ENCODE results near the gene SCTR. TPM values are rescaled to one million over a fixed set of nuclear protein-coding genes. Genes with fewer than 3 reads are reported as not detected.

The SCTR gene
- total and polyA plus RNA-seq, 2 of the 13 experiments (the other 11 are each of a cell fraction or from before 2014, with no cell fraction given), result not detected

DNA sequence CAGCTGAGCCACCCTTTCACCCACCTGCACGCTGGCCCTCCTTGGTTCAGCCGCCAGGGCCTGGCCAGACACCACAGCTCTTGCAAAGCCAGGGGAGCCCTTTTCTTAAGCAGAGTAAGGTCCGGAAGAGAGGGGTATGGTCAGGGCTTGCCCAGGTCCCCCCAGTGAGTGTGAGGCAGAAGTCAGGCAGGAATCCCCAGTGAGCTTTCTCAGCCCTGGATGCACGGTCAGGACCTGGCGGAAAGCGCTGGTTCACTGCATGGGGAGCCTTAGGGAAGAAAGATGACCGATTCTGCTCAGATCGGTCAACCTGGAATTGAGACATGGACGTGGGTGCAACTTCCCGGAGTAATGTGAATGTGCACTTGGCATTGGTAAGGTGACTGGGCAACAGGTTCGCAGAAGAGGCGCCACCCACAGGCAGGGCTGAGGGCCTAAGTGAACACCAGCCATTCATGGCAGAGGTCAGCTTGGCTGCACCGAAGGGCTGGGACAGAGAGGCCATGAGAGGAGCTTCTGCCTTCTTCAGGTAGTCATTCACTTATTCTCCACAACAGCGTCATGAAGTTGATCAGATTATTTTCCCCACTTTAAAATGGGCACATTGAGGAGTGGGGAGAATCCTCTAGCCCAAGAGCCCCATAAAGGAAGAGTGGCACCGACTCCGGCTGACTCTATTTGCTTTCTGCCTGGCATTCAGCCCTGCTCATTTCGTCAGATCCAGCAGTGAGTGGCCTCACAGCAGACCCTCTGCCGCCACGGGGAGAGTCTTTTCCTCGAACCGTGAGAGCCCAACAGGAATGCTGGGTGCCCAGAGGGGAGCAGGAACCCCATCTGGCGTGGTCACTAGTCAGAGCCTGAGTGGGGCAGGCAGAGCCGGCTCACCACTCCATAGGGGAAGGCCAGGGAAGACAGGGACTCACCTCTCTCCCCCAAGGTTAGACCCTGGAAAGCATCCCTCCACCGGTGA is 35.8 kb downstream of the SCTR start (continued):
- TF ChIP-seq, protein P1, sequence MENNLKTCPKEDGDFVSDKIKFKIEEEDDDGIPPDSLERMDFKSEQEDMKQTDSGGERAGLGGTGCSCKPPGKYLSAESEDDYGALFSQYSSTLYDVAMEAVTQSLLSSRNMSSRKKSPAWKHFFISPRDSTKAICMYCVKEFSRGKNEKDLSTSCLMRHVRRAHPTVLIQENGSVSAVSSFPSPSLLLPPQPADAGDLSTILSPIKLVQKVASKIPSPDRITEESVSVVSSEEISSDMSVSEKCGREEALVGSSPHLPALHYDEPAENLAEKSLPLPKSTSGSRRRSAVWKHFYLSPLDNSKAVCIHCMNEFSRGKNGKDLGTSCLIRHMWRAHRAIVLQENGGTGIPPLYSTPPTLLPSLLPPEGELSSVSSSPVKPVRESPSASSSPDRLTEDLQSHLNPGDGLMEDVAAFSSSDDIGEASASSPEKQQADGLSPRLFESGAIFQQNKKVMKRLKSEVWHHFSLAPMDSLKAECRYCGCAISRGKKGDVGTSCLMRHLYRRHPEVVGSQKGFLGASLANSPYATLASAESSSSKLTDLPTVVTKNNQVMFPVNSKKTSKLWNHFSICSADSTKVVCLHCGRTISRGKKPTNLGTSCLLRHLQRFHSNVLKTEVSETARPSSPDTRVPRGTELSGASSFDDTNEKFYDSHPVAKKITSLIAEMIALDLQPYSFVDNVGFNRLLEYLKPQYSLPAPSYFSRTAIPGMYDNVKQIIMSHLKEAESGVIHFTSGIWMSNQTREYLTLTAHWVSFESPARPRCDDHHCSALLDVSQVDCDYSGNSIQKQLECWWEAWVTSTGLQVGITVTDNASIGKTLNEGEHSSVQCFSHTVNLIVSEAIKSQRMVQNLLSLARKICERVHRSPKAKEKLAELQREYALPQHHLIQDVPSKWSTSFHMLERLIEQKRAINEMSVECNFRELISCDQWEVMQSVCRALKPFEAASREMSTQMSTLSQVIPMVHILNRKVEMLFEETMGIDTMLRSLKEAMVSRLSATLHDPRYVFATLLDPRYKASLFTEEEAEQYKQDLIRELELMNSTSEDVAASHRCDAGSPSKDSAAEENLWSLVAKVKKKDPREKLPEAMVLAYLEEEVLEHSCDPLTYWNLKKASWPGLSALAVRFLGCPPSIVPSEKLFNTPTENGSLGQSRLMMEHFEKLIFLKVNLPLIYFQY (CRISPR knock-in tag; IDR thresholded peaks at IDR 0.05; ENCODE audit: borderline replicate concordance), result no peak
- TF ChIP-seq GABPB1 (CRISPR knock-in tag; IDR thresholded peaks at IDR 0.05) (no peak), FLYWCH1 (CRISPR knock-in tag; IDR thresholded peaks at IDR 0.05) (no peak), FOXP1 (IDR thresholded peaks at IDR 0.05) (no peak), FOXP1 (CRISPR knock-in tag; IDR thresholded peaks at IDR 0.05) (no peak), BRD4 (CRISPR knock-in tag; IDR thresholded peaks at IDR 0.05) (peak; percentile 21; the same call in 1 of the 2 replicates), RARG (CRISPR knock-in tag; IDR thresholded peaks at IDR 0.05; ENCODE audit: low read depth) (no peak), ZNF484 (CRISPR knock-in tag; IDR thresholded peaks at IDR 0.05; ENCODE audit: borderline replicate concordance, low read depth) (no peak), SMARCE1 (IDR thresholded peaks at IDR 0.05; ENCODE audit: borderline replicate concordance) (no peak), CENPT (CRISPR knock-in tag; IDR thresholded peaks at IDR 0.05; ENCODE audit: low read depth) (no peak), ZNF605 (CRISPR knock-in tag; IDR thresholded peaks at IDR 0.05) (0 out of 2 replicates have a peak, but pooled peaks have one; percentile 3), ZNF816 (CRISPR knock-in tag; IDR thresholded peaks at IDR 0.05; ENCODE audit: borderline replicate concordance) (no peak), FOXA1 (IDR thresholded peaks at IDR 0.05) (no peak), FOXA1 (CRISPR knock-in tag; IDR thresholded peaks at IDR 0.05) (no peak), SALL2 (CRISPR knock-in tag; IDR thresholded peaks at IDR 0.05) (no peak), ZNF441 (CRISPR knock-in tag; IDR thresholded peaks at IDR 0.05; ENCODE audit: borderline replicate concordance) (no peak)
- TF ChIP-seq, protein P2, sequence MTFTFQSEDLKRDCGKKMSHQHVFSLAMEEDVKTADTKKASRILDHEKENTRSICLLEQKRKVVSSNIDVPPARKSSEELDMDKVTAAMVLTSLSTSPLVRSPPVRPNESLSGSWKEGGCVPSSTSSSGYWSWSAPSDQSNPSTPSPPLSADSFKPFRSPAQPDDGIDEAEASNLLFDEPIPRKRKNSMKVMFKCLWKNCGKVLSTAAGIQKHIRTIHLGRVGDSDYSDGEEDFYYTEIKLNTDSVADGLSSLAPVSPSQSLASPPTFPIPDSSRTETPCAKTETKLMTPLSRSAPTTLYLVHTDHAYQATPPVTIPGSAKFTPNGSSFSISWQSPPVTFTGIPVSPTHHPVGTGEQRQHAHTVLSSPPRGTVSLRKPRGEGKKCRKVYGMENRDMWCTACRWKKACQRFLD (CRISPR knock-in tag; IDR thresholded peaks at IDR 0.05; ENCODE audit: borderline replicate concordance), result no peak
- TF ChIP-seq, protein P3, sequence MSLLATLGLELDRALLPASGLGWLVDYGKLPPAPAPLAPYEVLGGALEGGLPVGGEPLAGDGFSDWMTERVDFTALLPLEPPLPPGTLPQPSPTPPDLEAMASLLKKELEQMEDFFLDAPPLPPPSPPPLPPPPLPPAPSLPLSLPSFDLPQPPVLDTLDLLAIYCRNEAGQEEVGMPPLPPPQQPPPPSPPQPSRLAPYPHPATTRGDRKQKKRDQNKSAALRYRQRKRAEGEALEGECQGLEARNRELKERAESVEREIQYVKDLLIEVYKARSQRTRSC (CRISPR knock-in tag; IDR thresholded peaks at IDR 0.05; ENCODE audit: low read depth), result no peak
- TF ChIP-seq, protein P4, sequence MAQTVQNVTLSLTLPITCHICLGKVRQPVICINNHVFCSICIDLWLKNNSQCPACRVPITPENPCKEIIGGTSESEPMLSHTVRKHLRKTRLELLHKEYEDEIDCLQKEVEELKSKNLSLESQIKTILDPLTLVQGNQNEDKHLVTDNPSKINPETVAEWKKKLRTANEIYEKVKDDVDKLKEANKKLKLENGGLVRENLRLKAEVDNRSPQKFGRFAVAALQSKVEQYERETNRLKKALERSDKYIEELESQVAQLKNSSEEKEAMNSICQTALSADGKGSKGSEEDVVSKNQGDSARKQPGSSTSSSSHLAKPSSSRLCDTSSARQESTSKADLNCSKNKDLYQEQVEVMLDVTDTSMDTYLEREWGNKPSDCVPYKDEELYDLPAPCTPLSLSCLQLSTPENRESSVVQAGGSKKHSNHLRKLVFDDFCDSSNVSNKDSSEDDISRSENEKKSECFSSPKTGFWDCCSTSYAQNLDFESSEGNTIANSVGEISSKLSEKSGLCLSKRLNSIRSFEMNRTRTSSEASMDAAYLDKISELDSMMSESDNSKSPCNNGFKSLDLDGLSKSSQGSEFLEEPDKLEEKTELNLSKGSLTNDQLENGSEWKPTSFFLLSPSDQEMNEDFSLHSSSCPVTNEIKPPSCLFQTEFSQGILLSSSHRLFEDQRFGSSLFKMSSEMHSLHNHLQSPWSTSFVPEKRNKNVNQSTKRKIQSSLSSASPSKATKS (CRISPR knock-in tag; IDR thresholded peaks at IDR 0.05), result no peak
- TF ChIP-seq, protein P5, sequence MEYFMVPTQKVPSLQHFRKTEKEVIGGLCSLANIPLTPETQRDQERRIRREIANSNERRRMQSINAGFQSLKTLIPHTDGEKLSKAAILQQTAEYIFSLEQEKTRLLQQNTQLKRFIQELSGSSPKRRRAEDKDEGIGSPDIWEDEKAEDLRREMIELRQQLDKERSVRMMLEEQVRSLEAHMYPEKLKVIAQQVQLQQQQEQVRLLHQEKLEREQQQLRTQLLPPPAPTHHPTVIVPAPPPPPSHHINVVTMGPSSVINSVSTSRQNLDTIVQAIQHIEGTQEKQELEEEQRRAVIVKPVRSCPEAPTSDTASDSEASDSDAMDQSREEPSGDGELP (IDR thresholded peaks at IDR 0.05; ENCODE audit: borderline replicate concordance, low read depth), result no peak
